HT1080 (cell line): ENCODE measurements around the gene SPATA3. TPM values are rescaled to one million over a fixed set of nuclear protein-coding genes. Genes with fewer than 3 reads are reported as not detected.
A peak's percentile ranks its signal among the peaks of the same experiment; 100 is the strongest.

Experiments
- DNase-seq: peaks from one replicate; pipeline ENCODE4 v3.0.0-alpha.2; 2015; ENCODE audit warnings: low read depth
- polyA plus RNA-seq, 2 experiments: library from polyadenylated mRNA; depleted of rRNA; stranded (reverse); fragments of >200 nt; gene quantifications; 2 replicates each; pipeline ENCODE4 v1.2.3, GENCODE V29; 2015
- total RNA-seq: library from RNA; depleted of rRNA; stranded (reverse); fragments of >200 nt; shearing (Covaris generic); gene quantifications from 2 replicates; pipeline ENCODE4 v1.2.3, GENCODE V29; 2014; rRNA removed

The SPATA3 gene
- total RNA-seq: not detected in 2 replicates
- polyA plus RNA-seq (2015; cell fraction: cytosol; rRNA removed): not detected in 2 replicates
- not detected in 2 replicates for polyA plus RNA-seq (2015; cell fraction: nucleus; rRNA removed)

DNA sequence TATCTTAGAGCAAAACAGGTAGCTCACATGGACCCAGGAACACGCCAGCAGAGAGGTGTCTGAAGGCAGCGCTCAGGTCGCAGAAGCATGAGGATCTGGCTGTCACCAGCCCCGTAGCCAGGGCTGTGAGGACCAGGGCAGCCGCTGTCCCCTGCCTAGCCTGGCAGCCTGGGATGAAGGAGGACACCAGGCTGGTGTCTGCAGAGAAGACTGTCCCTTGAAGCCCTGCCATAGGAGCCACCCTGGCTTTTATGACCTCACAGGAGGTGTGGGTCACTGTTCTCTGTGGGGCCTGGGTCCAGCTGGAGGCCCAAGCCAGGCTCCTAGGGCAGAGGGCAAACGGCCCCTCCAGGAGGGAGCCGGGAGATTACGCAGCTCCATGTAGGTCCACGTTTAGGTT is at the start of gene SPATA3:
SPATA3 (plus strand) TSS at position 301 of the 400 bp plus-strand sequence. CDS start 113 bp downstream, outside the sequence.
- no peak for DNase-seq

DNA sequence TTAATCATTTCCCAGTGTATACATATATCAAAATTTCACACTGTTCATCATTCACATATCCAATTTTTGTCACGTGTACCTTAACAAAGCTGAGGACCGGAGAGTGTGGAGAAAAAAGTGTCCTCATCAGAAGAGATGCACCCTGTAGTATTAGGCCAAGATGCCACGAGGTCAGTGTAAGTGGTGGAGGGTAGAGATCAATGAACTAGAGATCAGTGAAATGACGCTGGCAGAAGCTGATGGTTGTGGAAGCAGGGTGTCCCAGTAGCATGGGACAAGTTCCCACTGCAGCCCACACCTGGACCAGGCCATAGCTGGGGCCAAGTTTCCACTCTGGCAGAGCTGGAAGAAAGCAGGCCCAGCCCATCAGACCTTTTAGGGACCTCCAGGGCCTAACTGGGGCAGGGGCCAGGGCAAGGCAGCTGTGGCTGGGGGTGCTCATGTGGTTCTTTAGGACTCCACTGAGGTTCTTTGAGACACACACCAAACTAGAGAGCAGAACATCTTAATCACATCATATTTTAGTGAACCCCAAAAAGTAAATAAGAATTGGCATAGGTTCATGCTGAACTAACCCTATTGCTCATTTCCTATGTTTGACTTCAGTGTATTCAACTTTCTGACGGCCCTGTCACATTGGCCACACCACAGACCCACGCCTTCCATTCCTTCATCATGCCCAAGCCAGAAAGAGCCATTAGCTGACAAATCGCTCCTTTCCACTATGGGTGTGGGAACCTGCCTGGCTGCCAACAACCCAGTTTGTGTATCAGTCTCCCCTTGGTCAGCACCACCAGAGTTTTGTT is 49.3 kb upstream of the SPATA3 start:
- no peak for DNase-seq

DNA sequence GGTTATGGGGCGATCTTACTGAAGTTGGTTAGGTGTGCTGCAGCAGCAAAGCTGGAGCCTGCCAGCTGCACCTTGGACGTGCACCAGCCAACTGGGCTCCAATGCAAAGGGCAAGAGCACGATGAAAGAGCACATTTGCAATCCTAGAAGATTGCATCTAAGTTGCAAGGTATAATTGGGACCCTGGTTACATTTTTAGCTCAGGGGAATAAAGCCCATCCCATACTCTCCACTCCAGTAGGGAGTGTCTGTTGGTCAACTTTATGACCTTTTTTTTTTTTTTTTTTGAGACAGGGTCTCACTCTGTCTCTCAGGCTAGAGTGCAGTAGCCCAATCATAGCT is 48.7 kb upstream of the SPATA3 start:
- DNase-seq: no peak

DNA sequence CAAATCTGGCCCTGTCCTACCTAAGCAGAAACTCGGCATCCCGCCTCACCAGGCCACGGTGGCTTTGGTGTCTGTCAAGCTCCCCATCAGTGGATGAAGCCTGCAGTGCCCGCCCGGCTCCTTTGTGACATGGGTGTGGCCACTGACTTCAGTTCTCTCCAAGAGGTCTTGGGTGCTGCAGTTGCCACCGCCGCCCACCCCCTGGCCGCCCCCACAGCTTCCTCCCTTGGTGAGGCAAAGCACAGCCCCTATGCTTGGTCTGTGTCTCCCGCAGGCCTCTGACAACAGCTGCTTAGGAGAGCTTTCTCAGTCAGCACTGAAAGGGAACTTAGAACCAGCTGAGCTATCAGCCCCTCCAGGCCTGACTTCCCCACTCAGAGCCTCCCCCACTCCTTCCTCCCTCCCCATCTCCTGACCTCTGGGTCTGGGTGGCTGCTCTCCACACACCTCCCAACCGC is 48.0 kb upstream of the SPATA3 start:
- no peak for DNase-seq

DNA sequence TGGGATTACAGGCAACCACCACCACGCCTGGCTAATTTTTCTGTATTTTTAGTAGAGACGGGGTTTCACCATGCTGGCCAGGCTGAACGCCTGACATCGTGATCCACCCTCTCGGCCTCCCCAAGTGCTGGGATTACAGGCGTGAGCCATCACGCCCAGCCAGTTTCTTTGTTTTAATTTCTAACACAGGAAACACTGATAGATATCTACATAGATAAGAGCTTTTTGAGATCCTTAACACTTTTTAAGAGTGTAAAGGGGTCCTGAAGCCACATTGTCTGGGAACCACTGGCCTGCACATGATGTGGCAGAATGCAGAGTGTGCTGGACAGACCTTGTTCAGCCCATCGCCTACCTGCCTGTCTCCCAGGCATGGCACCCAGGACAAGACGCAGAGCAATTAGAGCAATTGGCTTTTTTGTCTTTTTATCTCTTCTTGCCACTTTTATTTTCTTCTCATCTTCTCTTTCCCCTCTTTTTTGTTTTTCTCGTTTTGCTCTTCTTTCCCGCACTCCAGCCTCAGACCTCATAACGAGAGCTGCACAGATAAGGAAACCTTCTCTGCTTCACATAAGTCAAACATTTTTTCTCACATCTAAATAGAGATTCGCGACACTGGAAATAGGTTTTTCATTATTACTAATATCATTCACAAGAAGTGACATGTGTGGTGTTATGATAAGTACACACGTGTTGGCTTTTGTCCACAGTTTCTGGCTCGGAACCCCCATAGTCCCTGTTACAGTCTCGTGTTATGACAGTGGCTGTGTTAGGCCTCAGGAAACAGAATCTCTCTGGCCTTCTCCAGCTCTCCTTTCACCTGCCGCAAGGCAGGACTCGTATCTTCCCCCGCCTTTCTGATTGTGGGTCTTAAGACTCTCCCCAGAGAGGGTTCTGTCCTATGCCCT is 45.7 kb upstream of the SPATA3 start:
- no peak for DNase-seq

DNA sequence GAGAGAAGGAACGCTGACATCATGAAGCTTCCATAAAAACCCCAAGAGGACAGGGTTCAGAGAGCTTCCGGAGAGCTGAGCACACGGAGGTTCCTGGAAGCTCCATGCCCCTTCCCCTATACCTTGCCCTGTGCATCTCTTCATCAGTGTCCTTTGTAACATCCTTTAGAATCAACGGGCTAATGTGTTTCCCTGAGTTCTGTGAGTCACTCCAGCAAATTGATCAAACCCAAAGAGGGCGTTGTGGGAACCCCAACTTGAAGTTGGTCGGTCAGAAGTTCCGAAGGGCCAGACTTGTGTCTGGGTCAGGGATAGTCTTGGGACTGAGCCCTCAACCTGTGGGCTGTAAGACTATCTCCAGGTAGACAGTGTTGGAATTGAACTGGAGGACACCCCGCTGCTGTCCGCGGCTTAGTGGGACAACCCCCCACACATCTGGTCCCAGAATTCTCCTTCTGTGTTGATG is 45.0 kb upstream of the SPATA3 start:
- DNase-seq: no peak

DNA sequence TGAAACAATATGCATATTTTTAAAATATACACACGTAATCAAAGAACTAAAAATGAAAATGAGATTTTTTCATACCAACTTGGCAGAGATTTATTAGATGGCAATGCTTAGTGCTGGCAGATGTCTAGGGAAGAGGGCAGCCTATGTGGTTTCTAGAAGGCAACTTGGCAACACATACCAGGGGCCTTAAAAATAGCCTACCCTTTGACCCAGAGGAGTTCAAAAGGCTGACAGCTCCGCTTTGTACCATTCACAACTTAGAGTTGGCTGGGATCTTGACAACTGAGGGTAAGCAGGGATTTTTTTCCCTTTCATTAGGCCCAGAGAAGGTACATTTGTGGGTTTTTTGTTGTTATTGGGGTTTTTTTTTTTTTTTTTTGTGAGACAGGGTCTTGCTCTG is 44.5 kb upstream of the SPATA3 start:
- no peak for DNase-seq

DNA sequence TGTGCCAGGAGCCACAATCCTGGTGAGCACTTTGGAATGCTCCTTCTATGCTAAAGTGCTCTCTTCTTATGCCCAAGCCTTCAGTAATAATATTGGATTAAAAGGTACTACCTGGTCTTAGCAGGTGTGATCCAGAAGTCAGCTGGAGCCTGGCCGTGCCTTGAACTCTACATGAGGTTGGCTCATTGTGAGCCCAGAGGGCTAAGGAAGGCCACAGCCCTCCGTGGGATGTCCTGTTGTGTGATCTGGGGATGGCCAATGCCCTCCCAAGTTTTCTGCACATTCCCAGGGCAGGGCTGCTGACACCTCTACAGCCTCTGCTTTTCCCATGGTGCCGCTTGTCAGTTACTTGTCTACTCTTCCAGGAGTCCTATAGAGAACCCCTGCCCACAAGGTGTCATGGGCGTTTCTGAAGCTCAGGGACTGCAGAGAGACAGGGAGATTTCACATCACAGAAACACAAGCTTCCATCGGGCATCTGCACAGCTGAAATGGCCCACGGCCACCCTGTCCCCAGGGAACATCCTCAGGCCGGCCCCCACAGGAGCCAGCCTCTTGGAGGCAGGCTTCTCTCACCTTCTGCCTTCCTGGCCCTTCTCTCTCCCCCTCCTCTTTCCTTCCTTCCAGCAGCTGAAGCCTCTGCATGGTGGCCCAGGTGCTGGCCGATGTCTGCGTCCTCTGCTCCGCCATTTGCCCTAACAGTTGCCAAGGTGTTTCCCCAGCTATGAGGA is 43.5 kb upstream of the SPATA3 start:
- no peak for DNase-seq

DNA sequence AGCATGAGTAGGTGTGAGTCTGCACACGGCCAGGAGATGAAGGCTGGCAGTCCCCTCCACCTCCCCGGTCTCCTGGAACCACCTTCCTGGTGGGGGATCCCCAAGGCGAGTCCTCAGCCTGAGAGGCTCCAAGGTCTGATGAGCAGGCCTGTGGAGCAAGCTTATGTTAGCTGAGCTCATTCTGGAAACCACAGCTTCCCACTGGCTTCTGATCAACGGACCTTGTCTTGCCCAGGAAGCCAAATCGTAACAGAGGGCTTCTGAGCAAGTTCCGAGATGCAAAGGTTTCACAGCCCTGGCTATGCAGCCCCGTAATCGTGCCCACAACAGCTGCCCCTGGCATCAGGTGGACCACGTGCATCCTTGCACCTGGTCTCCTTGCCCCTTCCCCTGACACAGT is 42.1 kb upstream of the SPATA3 start:
- no peak for DNase-seq

DNA sequence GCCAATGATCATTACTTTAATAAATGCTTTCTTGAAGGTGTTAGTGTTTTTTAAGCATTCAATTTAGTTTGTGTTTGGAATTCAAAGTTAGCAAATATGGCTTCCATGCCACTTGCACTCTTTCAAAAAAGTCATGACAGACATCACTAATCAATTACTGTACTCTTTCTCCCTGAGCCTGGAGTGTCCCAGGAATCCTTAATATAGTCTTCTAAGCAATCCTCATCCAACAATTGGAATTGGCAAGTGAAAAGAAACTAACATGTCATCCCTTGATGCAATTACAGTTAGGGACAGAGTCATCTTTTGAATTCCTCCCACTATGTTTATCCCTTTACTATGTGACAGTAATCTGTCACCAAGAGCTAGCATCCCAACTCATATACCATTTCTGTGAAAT is 41.2 kb upstream of the SPATA3 start:
- DNase-seq: no peak

DNA sequence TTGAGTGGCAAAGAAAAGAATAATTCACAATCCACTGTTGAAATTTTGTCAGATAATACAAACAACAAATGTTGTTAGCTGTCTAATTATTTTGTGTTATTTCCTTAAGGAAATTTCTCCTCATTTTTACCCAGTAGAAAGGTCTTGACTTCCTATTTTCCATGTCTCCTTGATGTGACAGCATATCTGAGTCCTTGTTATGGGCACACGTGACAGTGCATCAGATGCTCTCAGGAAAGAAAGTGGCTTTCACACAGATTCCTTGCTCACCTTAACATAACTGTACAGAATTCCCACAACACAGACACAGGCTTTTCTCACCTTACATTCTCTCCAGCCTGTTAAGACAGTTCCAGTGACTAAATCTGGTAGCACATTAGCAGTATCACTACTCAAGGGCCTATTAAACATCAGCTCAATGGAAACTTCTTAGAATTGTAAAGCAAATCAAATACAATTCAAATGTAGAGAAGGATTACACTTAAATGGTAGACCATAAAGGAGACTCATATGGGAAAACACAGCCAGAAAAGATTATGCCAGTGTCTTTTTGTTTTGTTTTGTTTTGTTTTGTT is 40.7 kb upstream of the SPATA3 start:
- DNase-seq: no peak

DNA sequence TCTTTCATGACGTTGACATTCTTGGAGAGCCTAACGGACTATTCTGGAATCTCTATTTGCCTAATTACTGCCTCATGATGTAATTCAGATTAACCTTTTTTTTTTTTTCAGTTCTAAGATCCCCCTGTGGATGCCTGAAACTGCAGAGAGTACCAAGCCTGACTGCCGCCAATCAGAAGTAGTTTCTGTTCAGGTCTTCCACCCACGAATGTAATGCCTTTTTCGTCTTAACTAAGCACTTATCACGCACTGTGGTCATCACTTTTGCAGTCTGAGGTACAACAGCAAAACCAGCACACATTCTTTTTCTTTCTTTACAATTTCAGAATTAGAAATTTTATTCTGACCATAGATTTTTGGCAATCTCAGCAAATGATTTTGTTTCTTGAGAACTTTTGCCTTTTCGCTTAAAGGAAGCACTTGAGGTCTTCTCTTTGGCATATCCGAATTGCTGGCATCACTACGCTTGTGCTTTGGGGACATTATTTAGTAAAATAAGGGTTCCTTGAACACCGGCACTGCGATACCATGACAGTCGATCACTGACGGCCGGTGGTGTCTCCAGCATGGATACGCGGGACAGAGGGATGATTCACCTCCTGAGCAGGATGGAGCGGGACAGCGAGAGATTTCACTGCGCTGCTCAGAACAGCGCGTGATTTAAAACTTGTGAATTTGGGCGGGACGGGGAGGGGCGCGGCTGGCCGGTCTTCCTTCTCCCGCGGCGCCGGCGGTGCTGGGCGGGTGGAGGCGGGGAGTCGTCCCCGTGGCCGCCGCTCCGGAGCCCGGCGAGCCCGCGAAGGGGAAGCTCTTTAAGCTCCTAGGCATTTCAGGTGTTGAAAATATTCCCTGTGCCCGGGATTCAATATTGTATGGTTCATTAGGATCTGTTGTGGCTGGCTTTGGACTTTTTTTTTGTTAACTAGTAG is 38.8 kb upstream of the SPATA3 start:
- DNase-seq: peak; percentile 69

DNA sequence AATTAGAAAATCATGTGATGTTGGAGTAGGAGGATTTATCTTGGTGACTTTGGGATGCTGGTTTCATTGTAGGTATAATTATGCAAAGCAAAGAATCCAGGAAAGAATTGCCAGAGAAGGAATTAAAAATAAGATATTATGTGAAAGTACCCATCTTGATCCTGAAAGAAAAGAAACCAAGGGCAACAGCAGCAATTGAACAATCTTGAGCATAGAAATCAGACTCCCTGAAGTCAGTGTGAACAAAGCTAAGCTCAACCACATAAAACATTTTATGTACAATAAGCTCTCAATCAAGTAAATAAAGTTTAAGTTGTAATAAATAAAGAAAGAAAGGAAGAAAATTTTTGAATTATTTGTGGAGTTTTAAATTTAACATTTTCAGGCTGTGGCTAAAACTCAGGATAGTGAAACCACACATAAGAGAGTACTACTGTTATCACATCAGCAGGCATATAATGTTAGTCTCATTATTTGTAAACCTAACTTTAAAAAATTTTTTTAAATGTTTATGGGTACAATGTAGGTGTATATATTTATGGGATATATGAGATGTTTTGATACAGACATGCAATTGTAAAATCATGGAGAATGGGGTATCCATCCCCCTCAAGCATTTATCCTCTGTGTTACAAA is 38.0 kb upstream of the SPATA3 start:
- no peak for DNase-seq

DNA sequence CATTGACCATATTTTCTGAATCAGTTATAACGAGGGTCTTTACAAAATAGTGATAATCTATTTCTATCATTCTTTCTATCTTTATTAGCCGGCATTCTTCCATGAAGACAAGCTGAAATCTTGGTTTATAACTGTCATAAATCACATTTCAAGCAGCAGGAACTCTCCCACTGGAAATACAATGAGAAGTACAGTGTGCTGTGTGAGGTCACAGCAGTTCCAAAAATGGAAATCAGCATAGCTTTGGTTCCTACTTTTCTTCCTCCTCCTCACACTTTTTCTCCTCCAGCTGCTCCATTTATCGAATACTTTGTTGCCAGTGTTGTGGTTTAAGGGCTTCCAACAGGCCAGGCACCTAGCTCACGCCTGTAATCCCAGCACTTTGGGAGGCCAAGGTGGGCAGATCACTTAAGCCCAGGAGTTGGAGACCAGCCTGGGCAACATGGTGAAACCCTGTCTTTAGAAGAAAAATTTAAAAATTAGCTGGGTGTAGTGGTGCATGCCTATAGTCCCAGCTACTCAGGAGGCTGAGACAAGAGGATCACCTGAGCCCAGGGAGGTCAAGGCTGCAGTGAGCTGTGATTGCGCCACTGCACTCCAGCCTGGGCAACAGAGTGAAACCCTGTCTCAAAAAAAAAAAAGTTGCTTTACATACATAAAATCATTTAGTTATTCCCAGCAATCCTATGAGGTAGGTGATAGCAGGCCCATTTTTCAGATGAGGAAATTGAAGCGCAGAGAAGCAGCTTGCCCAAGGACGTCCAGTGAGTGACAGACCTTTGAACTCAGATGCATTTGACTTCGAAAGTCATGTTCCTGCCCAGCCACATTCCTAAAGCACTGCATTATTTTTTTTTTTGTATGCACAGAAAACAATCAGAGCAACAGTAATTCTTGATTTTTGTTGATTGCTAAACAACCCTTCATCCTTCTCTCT is 36.8 kb upstream of the SPATA3 start:
- DNase-seq: no peak

DNA sequence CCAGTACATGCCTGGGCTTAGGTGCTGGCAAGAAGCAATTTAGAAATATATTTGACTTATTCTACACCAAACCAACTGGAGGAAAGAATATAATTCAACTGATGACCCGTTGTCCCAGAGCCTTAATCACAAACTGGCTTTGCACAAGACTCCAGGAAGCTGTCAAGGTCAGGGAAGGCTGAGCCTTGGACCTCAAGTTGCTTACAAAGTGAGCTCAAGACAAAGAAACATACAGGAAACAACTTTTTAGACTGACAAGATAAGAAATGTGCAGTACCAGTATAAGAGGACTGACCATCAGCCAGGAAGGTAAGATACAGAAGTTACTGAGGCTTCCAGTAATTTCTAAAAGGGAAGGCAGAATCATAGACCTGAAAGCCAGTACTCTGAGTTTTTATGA is 35.9 kb upstream of the SPATA3 start:
- DNase-seq: no peak

DNA sequence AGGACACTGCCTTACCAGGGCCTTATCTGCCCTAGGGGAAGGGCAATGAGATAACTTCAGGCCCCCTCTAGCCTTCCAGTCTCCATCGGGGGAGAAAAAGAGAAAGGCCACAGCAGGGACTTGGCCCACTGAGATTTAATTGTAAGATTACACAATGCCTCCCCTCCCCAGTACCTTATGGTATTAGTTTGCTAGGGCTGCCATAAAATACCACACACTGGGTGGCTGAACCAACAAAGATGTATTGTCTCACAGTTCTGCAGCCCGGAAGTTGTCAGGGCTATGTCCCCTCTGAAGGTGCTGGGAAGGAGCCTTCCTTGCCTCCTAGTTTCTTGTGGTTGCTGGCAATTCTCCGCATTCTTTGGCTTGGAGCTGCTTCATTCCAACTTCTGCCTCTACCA is 34.8 kb upstream of the SPATA3 start:
- peak; percentile 89 for DNase-seq

DNA sequence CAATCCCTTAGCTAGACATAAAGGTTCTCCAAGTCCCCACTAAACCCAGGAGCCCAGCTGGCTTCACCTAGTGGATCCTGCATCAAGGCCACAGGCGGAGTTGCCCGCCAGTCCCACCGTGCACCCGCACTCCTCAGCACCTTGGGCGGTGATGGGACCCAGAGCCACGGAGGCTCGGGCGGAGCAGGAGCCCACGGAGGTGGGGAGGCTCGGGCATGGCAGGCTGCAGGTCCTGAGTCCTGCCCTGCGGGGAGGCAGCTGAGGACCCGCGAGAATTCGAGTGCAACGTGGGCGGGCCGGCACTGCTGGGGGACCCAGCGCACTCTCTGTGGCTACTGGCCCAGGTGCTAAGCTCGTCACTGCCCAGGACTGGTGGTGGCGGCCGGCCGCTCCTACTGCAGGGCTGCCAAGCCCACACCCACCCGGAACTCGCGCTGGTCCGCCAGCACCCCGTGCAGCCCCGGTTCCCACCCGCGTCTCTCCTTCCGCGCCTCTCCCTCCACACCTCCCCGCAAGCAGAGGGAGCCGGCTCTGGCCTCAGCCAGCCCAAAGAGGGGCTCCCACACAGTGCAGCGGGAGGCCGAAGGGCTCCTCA is 31.7 kb upstream of the SPATA3 start:
- no peak for DNase-seq

DNA sequence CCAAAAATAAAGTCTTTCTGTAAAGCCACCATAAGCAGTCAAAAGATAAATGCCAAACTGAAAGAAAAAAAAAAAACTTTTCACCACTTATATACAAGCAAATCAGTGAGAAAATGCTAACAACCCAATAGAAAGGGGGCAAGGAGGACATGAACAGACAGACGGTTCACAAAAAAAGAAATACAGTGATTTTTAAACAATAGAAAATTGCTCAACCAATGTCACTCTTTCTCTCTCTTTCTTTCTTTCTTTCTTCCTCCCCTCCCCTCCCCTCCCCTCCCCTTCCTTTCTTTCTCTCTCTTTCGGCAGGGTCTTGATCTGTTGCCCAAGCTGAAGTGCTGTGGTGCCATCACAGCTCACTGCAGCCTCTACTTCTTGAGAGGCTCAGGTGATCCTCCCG is 28.8 kb upstream of the SPATA3 start:
- DNase-seq: no peak
